Esophagus muscularis mucosa (tissue), 3 donors: Measurements from ENCODE around the gene PLSCR2.

Experiments used
- EP300 ChIP-seq: sonication (generic); formaldehyde crosslinking; IDR thresholded peaks from one replicate; pipeline ENCODE4 v1.6.1; 2017; ENCODE audit warnings: antibody characterized with exemption
- TF ChIP-seq, protein P1 (sequence below), 3 experiments: fragments of 200-600 bp in 2 of 3; fragments of 450-650 bp in 1 of 3; sonication (generic) in 2 of 3; IDR thresholded peaks; one replicate each; pipeline ENCODE4 v1.5.1; 2017 to 2019; ENCODE audit warnings: antibody characterized with exemption in 3 of 3, mild to moderate bottlenecking in 2 of 3, moderate library complexity in 1 of 3

GRCh38 chr3:146403792-146404191, 65.6 kb downstream of the PLSCR2 start:
- TF ChIP-seq EP300 = no peak
- TF ChIP-seq, protein P1, sequence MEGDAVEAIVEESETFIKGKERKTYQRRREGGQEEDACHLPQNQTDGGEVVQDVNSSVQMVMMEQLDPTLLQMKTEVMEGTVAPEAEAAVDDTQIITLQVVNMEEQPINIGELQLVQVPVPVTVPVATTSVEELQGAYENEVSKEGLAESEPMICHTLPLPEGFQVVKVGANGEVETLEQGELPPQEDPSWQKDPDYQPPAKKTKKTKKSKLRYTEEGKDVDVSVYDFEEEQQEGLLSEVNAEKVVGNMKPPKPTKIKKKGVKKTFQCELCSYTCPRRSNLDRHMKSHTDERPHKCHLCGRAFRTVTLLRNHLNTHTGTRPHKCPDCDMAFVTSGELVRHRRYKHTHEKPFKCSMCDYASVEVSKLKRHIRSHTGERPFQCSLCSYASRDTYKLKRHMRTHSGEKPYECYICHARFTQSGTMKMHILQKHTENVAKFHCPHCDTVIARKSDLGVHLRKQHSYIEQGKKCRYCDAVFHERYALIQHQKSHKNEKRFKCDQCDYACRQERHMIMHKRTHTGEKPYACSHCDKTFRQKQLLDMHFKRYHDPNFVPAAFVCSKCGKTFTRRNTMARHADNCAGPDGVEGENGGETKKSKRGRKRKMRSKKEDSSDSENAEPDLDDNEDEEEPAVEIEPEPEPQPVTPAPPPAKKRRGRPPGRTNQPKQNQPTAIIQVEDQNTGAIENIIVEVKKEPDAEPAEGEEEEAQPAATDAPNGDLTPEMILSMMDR (IDR thresholded peaks at IDR 0.05) = no peak
